Esophagus squamous epithelium (tissue), 5 donors: ENCODE results near the gene TEX261. TPM values are rescaled to one million over a fixed set of nuclear protein-coding genes. Genes with fewer than 3 reads are reported as not detected.
"Not testable (repeated sequence)": the region's sequence is repeated elsewhere in the genome, so short reads cannot be mapped to it uniquely, and the experiment has no call there.

Experiments used
- DNase-seq: peaks from one replicate; lab custom pipeline; 2025; lab: John Stamatoyannopoulos, UW
- H3K27ac ChIP-seq, 4 donors: fragments of 200-600 bp; sonication (generic); one replicate each; pipeline ENCODE4 v1.5.1; 2016 to 2019; ENCODE audit warnings: mild to moderate bottlenecking in 1 of 4
- H3K27me3 ChIP-seq, 4 donors: fragments of 200-600 bp; sonication (generic); 1 replicate in 3 of 4; 2 replicates in 1 of 4; pipeline versions ENCODE4 v1.5.1 to v1.6.0; 2017 to 2021; ENCODE audit warnings: antibody characterized with exemption in 1 of 4
- H3K36me3 ChIP-seq, 3 donors: fragments of 200-600 bp; sonication (generic); one replicate each; pipeline ENCODE4 v1.5.1; 2016 to 2019
- H3K4me1 ChIP-seq, 3 donors: fragments of 200-600 bp; sonication (generic); one replicate each; pipeline ENCODE4 v1.5.1; 2017 to 2019
- H3K4me3 ChIP-seq, 4 donors: fragments of 200-600 bp; sonication (generic); 1 replicate in 3 of 4; 2 replicates in 1 of 4; pipeline ENCODE4 v1.5.1; 2016 to 2019; ENCODE audit warnings: mild to moderate bottlenecking in 2 of 4, moderate library complexity in 1 of 4
- H3K9me3 ChIP-seq, 3 donors: fragments of 200-600 bp; sonication (generic); one replicate each; pipeline ENCODE4 v1.5.1; 2016 to 2019
- CTCF ChIP-seq, 6 experiments: fragments of 450-650 bp in 4 of 6; fragments of 200-600 bp in 2 of 6; sonication (generic) in 2 of 6; IDR thresholded peaks; one replicate each; pipeline ENCODE4 v1.5.1; 2016 to 2019; ENCODE audit warnings: antibody characterized with exemption in 6 of 6, mild to moderate bottlenecking in 4 of 6, moderate library complexity in 4 of 6
- POLR2A ChIP-seq, 4 donors: fragments of 450-650 bp; IDR thresholded peaks; one replicate each; pipeline ENCODE4 v1.6.1; 2017; ENCODE audit warnings: antibody characterized with exemption in 4 of 4, mild to moderate bottlenecking in 4 of 4, moderate library complexity in 3 of 4
- WGBS, 2 donors: methylation state at CpG; one replicate each; pipeline ENCODE4 v1.1.5; 2018; 5-methylcytosine and 5-hydroxymethylcytosine counted together
- intact Hi-C: fragments of 100-400 bp; cut with DNase I; formaldehyde crosslinking; loops from one replicate; pipeline ENCODE4 v1.15.0; 2022
- total RNA-seq, 4 donors: library from RNA; depleted of rRNA; stranded (reverse); fragments of >200 nt; gene quantifications; one replicate each; pipeline ENCODE4 v1.1.0, GENCODE V29; 2016
- donor health status: DM: yes; HTN: yes; CAD: no.

TEX261 gene
- total RNA-seq, 4 donors from 2014 or later: 22.6 to 33.3 (median 27.1) TPM

- Histone ChIP-seq H3K27me3 (no peaks in the 10 kb centered on the region), H3K36me3 (no peaks in the 10 kb centered on the region), H3K9me3 (no peaks in the 10 kb centered on the region), H3K4me3 (no peak overlapping the region), H3K27ac (no peak overlapping the region), H3K4me1 (peaks cover 0 to 10% (median 0%) of the 10 kb centered on the region in 3 donors)
- intact Hi-C loops: no loop called here
- 80 to 83% methylated on average over 8 of the region's 8 CpGs for WGBS, 2 donors
- TF ChIP-seq CTCF (IDR thresholded peaks at IDR 0.05) (no peak), POLR2A (IDR thresholded peaks at IDR 0.05) (no peak)
- DNase-seq: no peak
Measured at GRCh38 chr2:71018625-71019024, 24.0 kb upstream of the TEX261 start.

- 19 to 39% methylated on average over 2 to 6 of the region's 6 CpGs for WGBS, 2 donors
- H3K27ac ChIP-seq, H3K4me3 ChIP-seq, intact Hi-C loops, DNase-seq, H3K9me3 ChIP-seq, H3K36me3 ChIP-seq, H3K4me1 ChIP-seq: not testable (repeated sequence)
- H3K27me3 ChIP-seq: peaks cover 0 to 28% (median 0%) of the 10 kb centered on the region in 4 donors
Measured at GRCh38 chr2:71011786-71012185, 17.1 kb upstream of the TEX261 start.

- no peak for DNase-seq
- 96% methylated on average over 11 of the region's 13 CpGs; no CpG with 5 or more reads in 1 of the 2 donors for WGBS, 2 donors
- TF ChIP-seq POLR2A (IDR thresholded peaks at IDR 0.05) (no peak), CTCF (IDR thresholded peaks at IDR 0.05) (no peak)
- Histone ChIP-seq H3K4me3 (no peak overlapping the region), H3K9me3 (no peaks in the 10 kb centered on the region), H3K27ac (no peak overlapping the region), H3K4me1 (no peaks in the 10 kb centered on the region), H3K36me3 (no peaks in the 10 kb centered on the region), H3K27me3 (peaks cover 0 to 26% (median 0%) of the 10 kb centered on the region in 4 donors)
- intact Hi-C loops: no loop called here
Measured at GRCh38 chr2:71008342-71008741, 13.7 kb upstream of the TEX261 start.

- no peak for DNase-seq
- no peaks in the 10 kb centered on the region for H3K9me3 ChIP-seq
- peaks cover 0 to 2% (median 0%) of the 10 kb centered on the region in 3 donors for H3K4me1 ChIP-seq
- H3K27ac ChIP-seq: no peak overlapping the region
- intact Hi-C loops: no loop called here
- TF ChIP-seq CTCF (IDR thresholded peaks at IDR 0.05): no peak
- no peak for TF ChIP-seq POLR2A (IDR thresholded peaks at IDR 0.05)
- H3K36me3 ChIP-seq: no peaks in the 10 kb centered on the region
- H3K4me3 ChIP-seq: no peak overlapping the region
- WGBS, 2 donors: 24 to 83% methylated on average over 2 of the region's 5 CpGs
- peaks cover 0 to 24% (median 0%) of the 10 kb centered on the region in 4 donors for H3K27me3 ChIP-seq
Measured at GRCh38 chr2:71006955-71007799, 12.5 kb upstream of the TEX261 start.

- peaks cover 0 to 15% (median 0%) of the 10 kb centered on the region in 4 donors for H3K27me3 ChIP-seq
- no peak overlapping the region for H3K27ac ChIP-seq
- no peaks in the 10 kb centered on the region for H3K36me3 ChIP-seq
- H3K9me3 ChIP-seq: no peaks in the 10 kb centered on the region
- 43 to 55% methylated on average over 1 to 2 of the region's 2 CpGs for WGBS, 2 donors
- no peak for DNase-seq
- no peak overlapping the region for H3K4me3 ChIP-seq
- H3K4me1 ChIP-seq: peaks cover 0 to 11% (median 5%) of the 10 kb centered on the region in 3 donors
- intact Hi-C loops: no loop called here
- TF ChIP-seq POLR2A (IDR thresholded peaks at IDR 0.05) (no peak), CTCF (IDR thresholded peaks at IDR 0.05) (no peak)
Measured at GRCh38 chr2:71006323-71006722, 11.7 kb upstream of the TEX261 start.
